HL-60 (cell line): ENCODE data around the gene FCHSD2.

Source experiments
- DNase-seq, 2 experiments: peaks; one replicate each; pipeline ENCODE4 v3.0.0-alpha.2; 2010 to 2020; ENCODE audit warnings: low read depth in 1 of 2, low spot score in 1 of 2
- H3K27ac ChIP-seq: fragments of 250-450 bp; sonication (Bioruptor Pico); replicated peaks from 2 replicates; pipeline ENCODE4 v1.5.1; 2020; ENCODE audit warnings: mild to moderate bottlenecking, moderate library complexity
- H3K27me3 ChIP-seq: fragments of 250-450 bp; sonication (Bioruptor Pico); 2 replicates; pipeline ENCODE4 v1.5.1; 2021; ENCODE audit warnings: mild to moderate bottlenecking, moderate library complexity; ENCODE audit not compliant: insufficient read depth, poor library complexity, severe bottlenecking
- H3K4me3 ChIP-seq: replicated peaks from 2 replicates; pipeline ENCODE4 v1.5.1; 2011; ENCODE audit warnings: mild to moderate bottlenecking, control low read depth, low read length; ENCODE audit not compliant: insufficient read depth
- GABPA ChIP-seq: IDR thresholded peaks from 2 replicates; pipeline ENCODE4 v1.6.1; 2012; ENCODE audit warnings: low read depth
- POLR2AphosphoS5 ChIP-seq: IDR thresholded peaks from 2 replicates; pipeline ENCODE4 v1.6.1; 2012; ENCODE audit warnings: low read depth
- SPI1 ChIP-seq: IDR thresholded peaks from 2 replicates; pipeline ENCODE4 v1.6.1; 2012; ENCODE audit warnings: low read depth, mild to moderate bottlenecking, borderline replicate concordance
- TF ChIP-seq, protein P1 (sequence below): IDR thresholded peaks from one replicate; pipeline ENCODE4 v1.5.1; 2011; ENCODE audit warnings: low read length, control low read depth, inconsistent platforms; ENCODE audit not compliant: insufficient read depth
- TF ChIP-seq, protein P2 (sequence below): IDR thresholded peaks from 2 replicates; pipeline ENCODE4 v1.6.1; 2012; ENCODE audit warnings: low read depth; ENCODE audit not compliant: insufficient replicate concordance

FCHSD2 gene

DNA sequence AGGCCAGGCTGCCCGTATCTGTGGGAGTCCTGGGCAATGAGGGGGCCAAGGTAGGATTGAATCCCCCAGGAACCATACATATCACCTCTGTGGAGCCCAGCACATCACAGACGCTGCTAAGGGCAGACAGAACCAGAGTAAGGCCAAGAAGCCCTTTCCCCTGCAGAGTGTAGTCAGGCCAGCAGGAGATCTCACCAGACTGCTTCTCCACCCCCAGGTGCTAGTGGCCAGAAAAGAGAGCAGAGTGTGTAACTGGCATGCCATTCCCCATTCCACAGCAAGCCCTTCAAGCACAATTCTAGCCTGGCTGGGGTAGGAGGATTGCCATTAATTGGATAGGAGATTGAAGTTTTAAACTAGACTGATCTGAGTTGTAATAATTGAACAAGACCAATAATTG is 28.0 kb upstream of the FCHSD2 start:
- no peak overlapping the region for H3K4me3 ChIP-seq
- H3K27ac ChIP-seq: no peak overlapping the region
- no peaks in the 10 kb centered on the region for H3K27me3 ChIP-seq
- no peak for TF ChIP-seq GABPA
- TF ChIP-seq, protein P1, sequence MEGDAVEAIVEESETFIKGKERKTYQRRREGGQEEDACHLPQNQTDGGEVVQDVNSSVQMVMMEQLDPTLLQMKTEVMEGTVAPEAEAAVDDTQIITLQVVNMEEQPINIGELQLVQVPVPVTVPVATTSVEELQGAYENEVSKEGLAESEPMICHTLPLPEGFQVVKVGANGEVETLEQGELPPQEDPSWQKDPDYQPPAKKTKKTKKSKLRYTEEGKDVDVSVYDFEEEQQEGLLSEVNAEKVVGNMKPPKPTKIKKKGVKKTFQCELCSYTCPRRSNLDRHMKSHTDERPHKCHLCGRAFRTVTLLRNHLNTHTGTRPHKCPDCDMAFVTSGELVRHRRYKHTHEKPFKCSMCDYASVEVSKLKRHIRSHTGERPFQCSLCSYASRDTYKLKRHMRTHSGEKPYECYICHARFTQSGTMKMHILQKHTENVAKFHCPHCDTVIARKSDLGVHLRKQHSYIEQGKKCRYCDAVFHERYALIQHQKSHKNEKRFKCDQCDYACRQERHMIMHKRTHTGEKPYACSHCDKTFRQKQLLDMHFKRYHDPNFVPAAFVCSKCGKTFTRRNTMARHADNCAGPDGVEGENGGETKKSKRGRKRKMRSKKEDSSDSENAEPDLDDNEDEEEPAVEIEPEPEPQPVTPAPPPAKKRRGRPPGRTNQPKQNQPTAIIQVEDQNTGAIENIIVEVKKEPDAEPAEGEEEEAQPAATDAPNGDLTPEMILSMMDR: no peak
- no peak for TF ChIP-seq SPI1
- TF ChIP-seq POLR2AphosphoS5: no peak
- TF ChIP-seq, protein P2, sequence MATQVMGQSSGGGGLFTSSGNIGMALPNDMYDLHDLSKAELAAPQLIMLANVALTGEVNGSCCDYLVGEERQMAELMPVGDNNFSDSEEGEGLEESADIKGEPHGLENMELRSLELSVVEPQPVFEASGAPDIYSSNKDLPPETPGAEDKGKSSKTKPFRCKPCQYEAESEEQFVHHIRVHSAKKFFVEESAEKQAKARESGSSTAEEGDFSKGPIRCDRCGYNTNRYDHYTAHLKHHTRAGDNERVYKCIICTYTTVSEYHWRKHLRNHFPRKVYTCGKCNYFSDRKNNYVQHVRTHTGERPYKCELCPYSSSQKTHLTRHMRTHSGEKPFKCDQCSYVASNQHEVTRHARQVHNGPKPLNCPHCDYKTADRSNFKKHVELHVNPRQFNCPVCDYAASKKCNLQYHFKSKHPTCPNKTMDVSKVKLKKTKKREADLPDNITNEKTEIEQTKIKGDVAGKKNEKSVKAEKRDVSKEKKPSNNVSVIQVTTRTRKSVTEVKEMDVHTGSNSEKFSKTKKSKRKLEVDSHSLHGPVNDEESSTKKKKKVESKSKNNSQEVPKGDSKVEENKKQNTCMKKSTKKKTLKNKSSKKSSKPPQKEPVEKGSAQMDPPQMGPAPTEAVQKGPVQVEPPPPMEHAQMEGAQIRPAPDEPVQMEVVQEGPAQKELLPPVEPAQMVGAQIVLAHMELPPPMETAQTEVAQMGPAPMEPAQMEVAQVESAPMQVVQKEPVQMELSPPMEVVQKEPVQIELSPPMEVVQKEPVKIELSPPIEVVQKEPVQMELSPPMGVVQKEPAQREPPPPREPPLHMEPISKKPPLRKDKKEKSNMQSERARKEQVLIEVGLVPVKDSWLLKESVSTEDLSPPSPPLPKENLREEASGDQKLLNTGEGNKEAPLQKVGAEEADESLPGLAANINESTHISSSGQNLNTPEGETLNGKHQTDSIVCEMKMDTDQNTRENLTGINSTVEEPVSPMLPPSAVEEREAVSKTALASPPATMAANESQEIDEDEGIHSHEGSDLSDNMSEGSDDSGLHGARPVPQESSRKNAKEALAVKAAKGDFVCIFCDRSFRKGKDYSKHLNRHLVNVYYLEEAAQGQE: no peak
- no peak for DNase-seq

- no peak for DNase-seq
- TF ChIP-seq SPI1 (no peak), GABPA (no peak), POLR2AphosphoS5 (no peak)
- TF ChIP-seq, protein P2: no peak
- TF ChIP-seq, protein P1: no peak
- Histone ChIP-seq H3K27me3 (no peaks in the 10 kb centered on the region), H3K4me3 (no peak overlapping the region), H3K27ac (no peak overlapping the region)
Measured at GRCh38 chr11:73168925-73169579, 26.9 kb upstream of the FCHSD2 start.

DNA sequence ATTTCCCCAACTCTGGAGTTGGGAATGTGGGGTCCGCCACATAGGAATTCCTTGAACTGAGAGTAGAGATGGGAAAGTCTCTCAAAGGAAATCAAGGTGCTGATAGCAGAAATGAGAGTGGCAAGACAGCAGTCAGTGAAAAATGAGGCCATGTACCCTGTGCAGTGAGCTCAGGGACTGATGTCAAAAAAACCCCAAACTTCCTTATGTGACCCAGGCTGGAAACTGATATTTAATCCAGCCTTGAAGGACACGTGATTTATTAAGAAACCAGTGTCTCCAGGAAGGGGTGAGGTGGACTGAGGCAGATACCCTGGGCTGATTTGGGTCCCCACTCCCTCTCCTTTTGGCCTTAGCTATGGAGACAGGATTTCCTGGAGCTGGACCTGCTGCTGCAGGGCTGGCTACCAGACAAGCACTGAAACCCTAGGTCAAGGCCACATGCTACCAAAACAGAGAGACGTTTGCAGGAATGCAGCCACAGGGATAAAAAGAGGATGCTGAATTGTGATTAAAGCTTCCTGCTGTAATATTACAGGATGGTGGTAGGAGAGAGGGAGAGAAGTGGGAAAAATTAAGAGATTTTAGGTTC is 25.3 kb upstream of the FCHSD2 start:
- no peak overlapping the region for H3K4me3 ChIP-seq
- no peak for DNase-seq
- H3K27ac ChIP-seq: no peak overlapping the region
- H3K27me3 ChIP-seq: no peaks in the 10 kb centered on the region
- TF ChIP-seq GABPA (no peak), POLR2AphosphoS5 (no peak), SPI1 (no peak)
- TF ChIP-seq, protein P2: no peak
- TF ChIP-seq, protein P1: no peak
